GM19324 (cell line): ENCODE measurements around the gene SSH2.
A peak's percentile ranks its signal among the peaks of the same experiment; 100 is the strongest.
"Not testable (repeated sequence)": the region's sequence is repeated elsewhere in the genome, so short reads cannot be mapped to it uniquely, and the experiment has no call there.

Experiments used
- ATAC-seq: cut with Tn5 transposase; IDR thresholded peaks from one replicate; pipeline ENCODE4 v1.9.1; 2021; ENCODE audit warnings: mild to moderate bottlenecking, moderate library complexity; ENCODE audit not compliant: unreplicated experiment, low FRiP score

SSH2 gene

DNA sequence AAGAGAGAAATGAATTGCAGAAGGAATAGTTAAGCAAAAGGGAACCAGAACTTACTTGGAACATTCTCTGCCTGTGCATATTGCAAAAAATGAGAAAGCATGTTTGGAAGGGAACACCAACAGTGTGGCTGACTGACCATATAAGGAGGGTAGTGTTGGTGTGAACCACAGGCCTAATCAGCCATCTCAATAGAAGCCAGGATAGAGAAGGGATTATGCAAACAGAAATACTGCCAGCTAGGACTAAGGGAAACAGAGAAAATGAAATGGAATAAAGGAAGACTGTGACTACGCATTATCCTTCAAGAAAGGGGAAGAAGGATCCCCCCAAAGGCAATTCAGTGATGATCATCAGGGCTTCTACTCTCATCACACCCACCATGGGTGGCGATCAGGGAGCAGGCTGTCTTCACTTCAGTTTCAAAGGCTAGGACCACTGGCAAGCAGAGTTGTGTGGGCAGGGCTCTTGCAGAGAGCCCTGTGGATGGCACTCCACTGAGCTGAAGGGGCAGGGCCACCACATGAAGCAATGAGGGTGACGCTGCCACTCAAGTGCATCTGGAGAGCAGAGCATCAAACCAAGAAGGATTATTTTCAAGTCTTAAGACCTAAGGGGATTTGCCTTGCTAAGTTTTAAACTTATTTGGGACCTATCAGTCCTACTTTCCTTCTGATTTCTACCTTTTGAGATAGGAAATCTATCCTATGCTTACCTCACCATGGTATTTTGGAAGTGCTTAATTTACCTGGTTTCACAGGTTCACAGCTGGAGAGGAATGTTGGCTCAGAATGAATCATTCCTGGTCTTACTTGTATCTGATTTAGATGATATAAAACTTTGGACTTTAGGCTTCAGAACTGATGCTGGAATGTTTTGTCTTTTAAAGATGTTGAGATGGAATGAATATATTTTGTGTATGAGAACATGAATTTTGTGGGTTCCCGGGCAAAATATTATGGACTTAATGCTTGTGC is 140.5 kb downstream of the SSH2 start:
- no peak for ATAC-seq

DNA sequence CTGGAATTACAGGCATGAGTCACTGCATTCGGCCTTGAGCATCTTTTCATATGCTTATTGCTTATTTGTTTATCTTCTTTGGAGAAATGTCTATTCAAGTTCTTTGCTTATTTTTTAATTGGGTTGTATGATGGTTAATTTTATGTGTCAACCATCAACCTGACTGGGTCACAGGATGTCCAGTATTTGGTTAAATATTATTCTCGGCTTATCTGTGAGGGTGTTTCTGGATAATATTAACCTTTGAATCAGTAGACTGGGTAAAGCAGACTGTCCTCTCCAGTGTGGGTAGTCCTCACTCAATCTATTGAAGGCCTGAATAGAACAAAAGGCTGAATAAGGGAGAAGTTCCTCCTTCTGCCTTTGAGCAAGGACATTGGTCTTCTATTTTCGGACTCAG is 142.0 kb downstream of the SSH2 start:
- ATAC-seq = no peak

DNA sequence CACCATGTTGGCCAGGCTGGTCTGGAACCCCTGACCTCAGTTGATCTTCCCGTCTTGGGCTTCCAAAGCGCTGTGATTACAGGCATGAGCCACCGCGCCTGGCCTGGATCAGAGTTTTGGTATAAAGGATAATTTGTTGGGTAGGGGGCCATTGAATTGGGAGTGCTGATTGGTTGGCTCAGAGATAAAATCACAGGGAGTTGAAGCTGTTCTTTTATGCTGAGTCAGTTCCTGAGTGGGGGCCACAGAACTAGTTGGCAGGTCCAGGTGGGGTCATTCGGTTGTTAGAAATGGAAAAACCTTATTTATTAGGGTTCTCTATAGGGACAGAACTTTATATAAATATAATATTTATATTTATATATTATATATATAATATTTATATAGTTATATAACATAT is 147.1 kb downstream of the SSH2 start:
- no peak for ATAC-seq

DNA sequence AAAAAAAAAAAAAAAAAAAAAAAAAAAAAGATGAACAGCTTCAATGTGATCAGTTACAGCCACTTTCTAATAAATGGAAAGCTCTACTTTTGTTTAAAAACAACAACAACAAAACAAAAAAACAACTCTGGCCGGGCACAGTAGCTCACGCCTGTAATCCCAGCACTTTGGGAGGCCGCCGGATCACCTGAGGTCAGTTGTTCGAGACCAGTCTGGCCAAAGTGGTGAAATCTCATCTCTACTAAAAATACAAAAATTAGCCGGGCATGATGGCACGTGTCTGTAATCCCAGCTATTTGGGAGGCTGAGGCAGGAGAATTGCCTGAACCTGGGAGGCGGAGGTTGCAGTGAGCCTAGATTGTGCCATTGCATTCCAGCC is 150.2 kb downstream of the SSH2 start:
- ATAC-seq = not testable (repeated sequence)

DNA sequence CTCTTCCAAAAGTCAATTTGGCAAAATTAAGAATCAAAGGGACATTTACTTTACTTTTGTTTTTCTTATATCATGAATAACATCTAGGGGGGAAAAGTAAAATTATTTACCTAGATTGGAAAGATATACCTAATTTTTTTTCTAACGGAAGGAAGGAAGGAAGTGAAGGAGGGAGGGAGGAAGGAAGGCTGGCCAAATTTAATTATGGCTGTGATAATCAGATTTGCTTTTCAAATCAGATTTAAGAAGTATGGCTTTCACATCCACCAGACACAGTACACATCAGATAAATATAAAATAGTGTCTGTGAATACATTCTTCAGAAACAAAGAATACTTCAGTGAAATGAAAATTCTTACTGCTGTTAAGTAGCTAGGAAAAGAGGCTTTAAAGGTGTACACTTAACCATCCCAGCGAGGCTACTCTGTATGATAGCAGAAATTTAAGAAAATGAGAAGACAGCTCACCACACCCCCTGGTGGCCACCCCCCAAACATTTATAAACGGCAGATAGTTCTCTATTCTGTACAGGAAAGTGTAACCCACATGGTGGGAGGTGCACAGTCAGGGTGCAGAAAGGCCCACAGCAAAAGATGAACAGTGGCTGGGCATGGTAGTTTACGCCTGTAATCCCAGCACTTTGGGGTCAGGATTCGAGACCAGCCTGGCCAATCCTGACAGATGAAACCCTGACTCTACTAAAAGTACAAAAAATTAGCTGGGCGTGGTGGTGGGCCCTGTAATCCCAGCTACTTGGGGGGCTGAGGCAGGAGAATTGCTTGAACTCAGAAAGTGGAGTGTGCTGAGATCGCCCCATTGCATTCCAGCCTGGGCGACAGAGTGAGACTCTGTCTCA is 150.8 kb downstream of the SSH2 start:
- ATAC-seq = no peak

DNA sequence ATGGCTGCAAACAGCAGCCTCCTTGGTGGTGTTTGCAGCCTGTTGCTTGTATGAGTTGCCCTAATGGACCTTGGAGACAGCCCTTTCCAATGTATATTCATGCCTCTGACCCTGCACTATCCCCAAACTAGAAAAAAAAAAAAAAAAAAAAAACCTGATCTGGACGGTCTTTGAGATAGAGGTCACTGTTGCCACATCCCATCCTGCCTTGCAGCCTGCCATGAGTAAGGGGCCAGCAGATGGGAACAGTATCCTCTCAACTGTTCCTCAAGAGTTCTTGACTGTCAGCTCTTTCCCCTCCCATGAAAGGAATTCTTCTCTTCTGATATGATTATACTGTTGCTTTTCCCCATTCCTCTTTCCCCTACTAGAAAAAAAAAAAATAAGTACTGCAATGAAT is 152.4 kb downstream of the SSH2 start:
- ATAC-seq = no peak

DNA sequence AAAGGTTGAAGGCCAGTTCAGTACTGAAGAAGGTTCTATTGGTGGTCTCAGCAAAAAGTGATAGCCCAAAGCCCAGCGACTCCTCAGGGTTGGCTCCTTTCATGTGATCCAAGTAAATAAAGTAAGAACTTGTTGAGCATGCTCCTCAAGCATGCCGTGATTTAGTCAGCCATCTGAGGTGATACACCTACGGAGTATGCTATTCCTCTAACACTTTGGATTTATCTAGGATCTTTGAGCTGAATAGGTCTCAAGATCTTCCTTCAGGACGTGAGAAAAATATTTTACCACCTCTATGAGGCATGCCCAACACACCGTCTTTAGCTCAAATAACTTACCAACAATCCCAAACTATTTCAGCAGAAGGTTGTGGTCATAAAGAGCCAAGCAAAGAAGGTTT is 154.0 kb downstream of the SSH2 start:
- no peak for ATAC-seq

DNA sequence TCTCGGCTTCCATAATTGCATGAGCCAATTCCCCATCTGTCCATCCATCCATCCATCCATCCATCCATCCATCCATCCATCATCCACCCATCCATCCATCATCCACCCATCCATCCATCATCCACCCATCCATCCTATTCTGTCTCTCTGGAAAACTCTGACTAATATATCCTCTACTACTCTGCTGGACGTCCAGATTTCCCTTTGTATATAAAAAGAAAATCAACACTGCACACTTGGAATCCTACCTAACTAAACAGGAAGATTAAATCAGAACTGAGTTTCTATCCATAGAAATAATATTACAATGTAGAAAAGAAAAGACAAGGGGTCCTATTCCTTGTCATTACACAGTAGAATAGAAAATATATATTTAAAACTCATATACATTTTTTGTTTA is 157.0 kb downstream of the SSH2 start:
- no peak for ATAC-seq

DNA sequence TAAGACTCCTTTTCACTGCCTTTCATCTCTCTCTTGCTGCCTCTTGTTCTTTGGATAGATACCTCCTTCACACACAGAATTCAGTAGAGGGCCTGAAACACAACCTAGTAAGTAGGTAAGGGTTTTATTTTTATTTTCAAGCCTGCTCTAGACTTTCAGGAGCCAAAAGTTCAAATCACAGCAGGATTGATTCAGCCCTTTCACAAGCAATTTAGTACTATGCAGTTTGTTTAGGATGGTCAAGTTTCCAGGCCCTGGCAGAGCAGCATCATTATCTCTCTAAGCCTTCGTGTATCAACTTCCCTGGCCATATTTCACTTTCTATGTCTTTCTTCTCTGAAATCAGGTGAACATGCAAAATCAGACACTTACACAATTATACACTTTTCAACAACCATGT is 158.5 kb downstream of the SSH2 start:
- ATAC-seq = no peak

DNA sequence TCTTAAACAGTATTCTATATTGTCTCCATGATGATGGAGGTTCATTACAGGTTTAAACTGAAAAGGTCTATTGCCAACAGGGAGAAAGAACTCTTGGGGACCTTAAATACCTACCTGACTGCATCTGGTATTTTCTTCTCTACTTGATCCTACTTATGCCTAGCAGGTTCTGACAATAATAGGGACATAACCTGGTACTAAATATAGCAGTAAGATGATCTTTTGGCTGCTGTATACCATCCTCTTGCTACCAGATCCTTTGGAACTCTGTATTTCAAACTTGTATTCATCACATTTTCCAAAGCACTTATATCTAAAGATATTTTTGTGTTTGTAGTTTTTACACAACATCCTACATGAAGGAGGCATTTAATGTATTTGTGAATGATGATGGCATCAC is 160.8 kb downstream of the SSH2 start:
- ATAC-seq = no peak

DNA sequence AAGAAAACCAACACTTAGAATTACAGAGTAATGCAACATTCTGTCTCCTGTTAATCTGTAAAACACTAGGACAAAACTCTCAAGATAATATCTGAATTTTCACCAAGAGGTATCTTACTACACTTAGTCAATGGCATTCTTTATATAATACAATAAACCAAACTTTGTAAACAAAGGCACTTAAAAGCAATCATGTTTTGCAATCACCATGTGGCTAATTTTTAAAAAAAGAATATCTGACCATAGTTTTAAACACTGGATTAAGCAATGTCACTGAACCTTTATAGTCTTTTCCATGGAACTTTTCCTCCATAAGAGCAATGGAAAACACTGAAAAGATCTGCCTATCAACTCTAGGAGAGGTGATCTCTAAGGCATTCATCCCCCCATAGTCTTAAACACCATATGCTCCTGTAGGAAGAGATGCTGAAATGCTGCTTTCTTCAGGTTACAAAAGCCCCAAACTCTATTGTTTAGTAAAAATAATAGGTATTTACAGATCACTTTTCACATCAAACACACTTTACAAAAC is 163.2 kb downstream of the SSH2 start:
- ATAC-seq = no peak

DNA sequence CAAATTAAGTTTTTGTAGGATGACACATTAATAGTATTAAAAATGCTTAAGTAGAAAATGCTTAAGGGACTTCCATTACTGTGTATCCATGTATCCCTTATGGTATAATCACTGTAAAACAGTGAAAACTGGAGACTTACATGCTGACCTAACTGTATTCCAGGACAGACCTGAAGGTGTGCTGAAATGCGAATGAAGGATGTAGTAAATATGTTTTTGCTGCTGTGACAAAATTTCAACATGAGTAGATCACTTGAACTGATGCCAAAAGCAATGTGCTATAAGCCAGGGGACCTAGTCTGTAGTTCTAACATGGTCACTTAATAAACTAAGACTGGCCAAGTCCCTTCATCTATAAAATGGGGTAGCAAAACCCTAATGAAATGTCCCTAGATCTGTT is 165.3 kb downstream of the SSH2 start:
- ATAC-seq = no peak

DNA sequence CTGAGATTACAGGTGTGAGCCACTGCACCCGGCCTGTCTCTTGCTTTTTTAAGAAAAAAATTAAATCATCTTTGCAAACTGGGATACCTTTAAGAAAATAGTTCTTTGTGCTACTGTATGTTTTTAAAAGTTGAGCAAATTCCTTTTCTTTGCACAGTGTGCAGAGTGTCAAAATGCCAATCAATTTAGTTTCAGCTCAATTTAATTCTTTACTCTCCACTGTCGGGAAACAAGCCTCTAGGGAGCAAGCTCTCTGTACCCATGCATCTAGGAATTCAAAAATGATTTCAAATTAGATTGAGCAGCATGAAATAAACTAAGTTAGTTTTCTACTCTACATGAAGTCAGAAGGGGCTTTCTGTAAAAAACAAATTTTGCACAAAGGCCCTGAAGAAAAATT is 165.8 kb downstream of the SSH2 start:
- ATAC-seq = no peak

DNA sequence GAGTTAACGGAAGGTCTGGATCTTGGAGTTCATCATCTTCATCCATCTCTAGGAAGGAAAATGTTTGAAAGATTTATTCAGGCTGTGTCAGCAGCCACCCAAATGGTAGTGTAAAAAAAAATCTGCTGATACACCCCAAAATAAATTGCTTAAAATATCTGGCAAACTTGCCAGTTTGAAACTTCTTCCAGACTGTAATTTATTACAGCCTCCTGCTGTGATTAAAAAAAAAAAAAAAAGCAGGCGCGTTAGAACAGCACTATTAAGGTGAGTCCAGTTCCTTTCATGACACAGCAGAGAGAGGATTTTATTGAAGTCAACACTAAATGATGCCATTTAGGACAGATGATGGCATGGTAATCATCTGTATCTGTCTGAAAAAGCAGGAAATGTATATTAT is 166.8 kb downstream of the SSH2 start:
- no peak for ATAC-seq

DNA sequence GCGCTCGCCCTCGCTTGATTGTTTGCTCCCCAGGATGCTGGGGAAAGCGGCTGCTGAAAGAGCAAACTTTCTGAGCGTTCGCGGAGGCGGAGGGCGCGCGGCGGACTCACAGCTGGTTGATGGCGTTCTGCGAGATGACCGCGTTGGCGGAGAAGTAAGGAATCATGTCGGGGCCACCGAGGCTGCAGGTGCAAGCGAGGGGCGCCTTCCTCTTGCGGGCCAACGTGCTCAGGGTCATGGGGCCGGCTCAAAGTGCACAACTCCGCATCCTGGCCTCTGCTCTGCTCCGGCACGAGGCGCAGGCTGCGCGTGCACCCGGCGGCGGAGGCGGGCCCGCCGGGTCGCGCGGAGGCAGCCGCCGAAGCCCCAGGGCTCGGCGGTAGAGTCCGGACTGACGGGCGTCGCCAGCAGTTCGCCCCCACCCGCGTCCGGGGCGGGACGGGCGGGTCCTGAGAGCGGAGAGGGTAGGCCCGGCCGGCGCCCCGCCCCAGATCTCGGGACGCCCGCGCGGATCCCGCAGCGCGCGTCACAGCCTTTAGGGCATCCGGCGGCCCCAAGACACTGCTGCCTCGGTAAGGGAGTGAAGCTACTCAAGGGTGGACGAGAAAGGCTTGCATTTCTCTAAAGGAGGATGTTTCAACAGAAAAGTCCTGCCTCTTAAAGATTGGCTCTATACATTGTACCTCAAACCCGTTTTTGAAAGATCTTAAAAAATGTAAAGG is 168.8 kb downstream of the SSH2 start:
- peak; percentile 81 for ATAC-seq

DNA sequence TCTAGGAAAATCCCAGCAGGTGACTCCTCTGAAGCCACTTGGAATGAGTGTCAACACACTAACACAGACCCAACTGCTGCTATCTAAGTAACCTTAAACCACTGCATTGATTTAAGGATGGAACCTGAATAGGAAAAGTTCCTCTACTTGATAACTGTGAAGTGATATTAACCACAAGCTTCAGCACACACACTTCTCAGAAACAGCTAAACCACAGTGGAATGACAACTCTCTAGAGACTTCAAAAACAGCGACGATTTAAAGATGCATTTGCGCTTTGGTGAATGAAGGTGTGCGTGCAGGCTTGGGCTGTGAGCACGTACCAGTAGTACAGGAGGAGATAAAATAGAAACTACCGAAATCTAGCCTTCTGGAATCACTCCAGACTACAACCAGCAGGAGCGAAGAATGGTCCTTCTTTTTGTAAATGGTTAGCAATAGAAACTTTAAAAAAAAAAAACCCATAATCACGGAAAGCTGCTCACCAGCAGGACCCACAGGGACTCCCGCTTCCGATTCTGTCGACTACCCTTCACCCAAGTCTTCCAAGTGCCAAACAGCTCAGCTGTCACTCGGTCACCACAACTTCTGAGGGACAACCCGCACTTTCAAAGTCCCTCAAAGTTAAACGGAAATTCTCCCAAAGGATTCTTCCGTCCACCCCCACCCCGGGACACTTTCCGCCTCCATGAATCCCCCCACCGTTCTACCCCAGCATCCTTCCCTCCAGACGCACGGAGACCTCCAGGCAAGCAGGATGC is 169.6 kb downstream of the SSH2 start:
- ATAC-seq = peak; percentile 43

DNA sequence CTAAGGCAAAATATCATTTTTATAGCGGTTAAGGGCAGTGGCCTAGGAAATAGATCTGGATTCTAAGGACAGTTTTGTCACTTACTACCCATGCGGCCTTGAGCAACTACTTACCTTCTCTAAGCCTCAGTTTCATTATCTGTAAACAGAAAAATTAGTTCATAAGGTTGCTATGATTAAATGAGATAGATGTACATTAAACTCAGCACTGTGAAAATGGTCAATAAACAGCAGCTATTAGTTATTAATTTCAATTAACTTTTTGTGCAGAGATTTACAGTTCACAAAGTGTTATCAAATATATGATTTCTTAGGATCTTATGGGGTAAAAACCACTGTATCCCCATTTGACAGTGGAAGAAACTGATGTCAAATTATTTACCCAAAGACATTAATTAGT is 171.8 kb downstream of the SSH2 start:
- ATAC-seq = no peak

DNA sequence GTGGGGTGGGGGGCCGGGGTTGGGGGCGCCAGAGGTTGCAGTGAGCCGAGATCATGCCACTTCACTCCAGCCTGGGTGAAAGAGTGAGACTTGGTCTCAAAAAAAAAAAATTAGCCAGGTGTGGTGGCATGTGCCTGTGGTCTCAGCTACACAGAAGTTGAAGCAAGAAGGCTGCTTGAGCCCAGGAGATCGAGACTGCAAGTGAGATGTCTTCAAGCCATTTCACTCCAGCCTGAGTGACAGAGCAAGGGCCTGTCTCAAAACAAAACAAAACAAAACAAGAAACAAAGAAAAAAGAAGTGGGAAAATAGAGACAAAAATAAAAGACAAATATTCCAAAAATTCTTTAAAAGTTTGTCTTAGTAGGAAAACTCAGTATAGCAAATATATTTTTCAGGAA is 172.2 kb downstream of the SSH2 start:
- no peak for ATAC-seq

DNA sequence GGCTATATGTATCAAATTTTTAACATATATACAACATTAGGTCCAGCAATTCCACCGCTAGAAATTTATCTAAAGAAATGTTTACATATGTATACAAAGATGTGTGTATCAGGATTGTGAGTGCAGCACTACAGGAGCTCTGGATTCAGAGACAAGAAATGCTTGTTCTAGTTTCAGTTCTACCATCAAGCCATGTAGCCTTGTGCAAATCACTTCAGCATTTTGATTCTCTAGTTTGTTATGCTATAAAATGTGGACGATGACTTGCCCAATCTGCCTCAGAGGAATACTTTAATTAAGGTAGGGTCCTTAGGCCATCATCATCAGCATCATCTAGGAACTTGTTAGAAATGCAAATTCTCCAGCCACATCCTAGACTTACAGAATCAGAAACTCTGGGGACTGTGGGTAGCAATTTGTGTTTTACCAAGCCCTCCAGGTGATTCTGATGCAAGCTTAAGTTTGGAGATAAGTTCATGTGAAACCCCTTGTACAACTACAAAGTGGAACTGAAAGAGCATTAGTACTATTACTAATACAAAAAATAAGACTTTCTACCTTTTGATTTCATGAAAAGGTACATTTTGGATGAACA is 176.1 kb downstream of the SSH2 start:
- no peak for ATAC-seq
